ENCODE results near the gene MTMR2.
"Not testable (repeated sequence)": the region's sequence is repeated elsewhere in the genome, so short reads cannot be mapped to it uniquely, and the experiment has no call there.

Gene MTMR2

GRCh38 chr11:95886462-95886861 is 37.4 kb downstream of the MTMR2 start:
- Histone ChIP-seq H3K4me3 (ENCODE audit: insufficient read length, low read depth) (no peak overlapping the region), H3K9ac (ENCODE audit: insufficient read length, low read depth) (no peak overlapping the region), H3K27me3 (ENCODE audit: insufficient read depth, insufficient read length) (no peaks in the 10 kb centered on the region), H3K36me3 (ENCODE audit: insufficient read depth, insufficient read length, low read length) (peaks cover 16% of the 10 kb centered on the region), H3K4me1 (ENCODE audit: insufficient read depth, insufficient read length) (no peaks in the 10 kb centered on the region), H3K9me3 (ENCODE audit: insufficient read depth, low read length) (no peaks in the 10 kb centered on the region)
- no peak for DNase-seq (ENCODE audit: low read depth, low spot score)
- TF ChIP-seq ZNF274 (IDR thresholded peaks at IDR 0.05; ENCODE audit: low read depth, low read length), result no peak
- no peak for TF ChIP-seq YY1 (IDR thresholded peaks at IDR 0.05; ENCODE audit: insufficient read depth, insufficient read length)

- peaks cover 16% of the 10 kb centered on the region for H3K36me3 ChIP-seq (ENCODE audit: insufficient read depth, insufficient read length, low read length)
- DNase-seq (ENCODE audit: low read depth, low spot score), result no peak
These were observed 39.1 kb downstream of the MTMR2 start for GRCh38 chr11:95884802-95885201.

GRCh38 chr11:95884376-95884775 is 39.5 kb downstream of the MTMR2 start:
- H3K27me3 ChIP-seq (ENCODE audit: insufficient read depth, insufficient read length), result no peaks in the 10 kb centered on the region
- no peak for DNase-seq (ENCODE audit: low read depth, low spot score)
- H3K4me1 ChIP-seq (ENCODE audit: insufficient read depth, insufficient read length), result no peaks in the 10 kb centered on the region
- H3K9ac ChIP-seq (ENCODE audit: insufficient read length, low read depth), result no peak overlapping the region
- no peaks in the 10 kb centered on the region for H3K9me3 ChIP-seq (ENCODE audit: insufficient read depth, low read length)
- no peak for TF ChIP-seq SUZ12 (IDR thresholded peaks at IDR 0.05; ENCODE audit: extremely low read depth, insufficient read depth, insufficient read length)
- TF ChIP-seq ZNF274 (IDR thresholded peaks at IDR 0.05; ENCODE audit: low read depth, low read length), result no peak
- no peak for TF ChIP-seq YY1 (IDR thresholded peaks at IDR 0.05; ENCODE audit: insufficient read depth, insufficient read length)
- H3K36me3 ChIP-seq (ENCODE audit: insufficient read depth, insufficient read length, low read length), result peaks cover 16% of the 10 kb centered on the region
- H3K4me3 ChIP-seq (ENCODE audit: insufficient read length, low read depth), result no peak overlapping the region

More at GRCh38 chr11:95884802-95885201, 39.1 kb downstream of the MTMR2 start:
- Histone ChIP-seq H3K9me3 (ENCODE audit: insufficient read depth, low read length) (no peaks in the 10 kb centered on the region), H3K4me1 (ENCODE audit: insufficient read depth, insufficient read length) (no peaks in the 10 kb centered on the region), H3K9ac (ENCODE audit: insufficient read length, low read depth) (no peak overlapping the region), H3K4me3 (ENCODE audit: insufficient read length, low read depth) (no peak overlapping the region), H3K27me3 (ENCODE audit: insufficient read depth, insufficient read length) (no peaks in the 10 kb centered on the region)
- TF ChIP-seq YY1 (IDR thresholded peaks at IDR 0.05; ENCODE audit: insufficient read depth, insufficient read length), result no peak
- TF ChIP-seq ZNF274 (IDR thresholded peaks at IDR 0.05; ENCODE audit: low read depth, low read length), result no peak
- no peak for TF ChIP-seq SUZ12 (IDR thresholded peaks at IDR 0.05; ENCODE audit: extremely low read depth, insufficient read depth, insufficient read length)

GRCh38 chr11:95883381-95883780 is 40.5 kb downstream of the MTMR2 start:
- no peak for TF ChIP-seq ZNF274 (IDR thresholded peaks at IDR 0.05; ENCODE audit: low read depth, low read length)
- no peak for TF ChIP-seq SUZ12 (IDR thresholded peaks at IDR 0.05; ENCODE audit: extremely low read depth, insufficient read depth, insufficient read length)
- no peak for TF ChIP-seq YY1 (IDR thresholded peaks at IDR 0.05; ENCODE audit: insufficient read depth, insufficient read length)
- no peaks in the 10 kb centered on the region for H3K4me1 ChIP-seq (ENCODE audit: insufficient read depth, insufficient read length)
- no peak overlapping the region for H3K4me3 ChIP-seq (ENCODE audit: insufficient read length, low read depth)
- H3K36me3 ChIP-seq (ENCODE audit: insufficient read depth, insufficient read length, low read length), result peaks cover 16% of the 10 kb centered on the region
- no peaks in the 10 kb centered on the region for H3K9me3 ChIP-seq (ENCODE audit: insufficient read depth, low read length)
- no peak for DNase-seq (ENCODE audit: low read depth, low spot score)
- H3K27me3 ChIP-seq (ENCODE audit: insufficient read depth, insufficient read length), result no peaks in the 10 kb centered on the region
- H3K9ac ChIP-seq (ENCODE audit: insufficient read length, low read depth), result no peak overlapping the region

GRCh38 chr11:95877291-95877690 is 46.6 kb downstream of the MTMR2 start:
- no peak for TF ChIP-seq ZNF274 (IDR thresholded peaks at IDR 0.05; ENCODE audit: low read depth, low read length)
- TF ChIP-seq YY1 (IDR thresholded peaks at IDR 0.05; ENCODE audit: insufficient read depth, insufficient read length), result no peak
- TF ChIP-seq SUZ12 (IDR thresholded peaks at IDR 0.05; ENCODE audit: extremely low read depth, insufficient read depth, insufficient read length), result no peak
- H3K36me3 ChIP-seq (ENCODE audit: insufficient read depth, insufficient read length, low read length), result no peaks in the 10 kb centered on the region
- no peak overlapping the region for H3K4me3 ChIP-seq (ENCODE audit: insufficient read length, low read depth)
- no peak for DNase-seq (ENCODE audit: low read depth, low spot score)
- no peak overlapping the region for H3K9ac ChIP-seq (ENCODE audit: insufficient read length, low read depth)
- no peaks in the 10 kb centered on the region for H3K27me3 ChIP-seq (ENCODE audit: insufficient read depth, insufficient read length)
- no peaks in the 10 kb centered on the region for H3K4me1 ChIP-seq (ENCODE audit: insufficient read depth, insufficient read length)
- no peaks in the 10 kb centered on the region; the same call in 1 of the 2 replicates for H3K9me3 ChIP-seq (ENCODE audit: insufficient read depth, low read length)

GRCh38 chr11:95870877-95871276 is 53.0 kb downstream of the MTMR2 start:
- H3K27me3 ChIP-seq (ENCODE audit: insufficient read depth, insufficient read length); H3K9me3 ChIP-seq (ENCODE audit: insufficient read depth, low read length); H3K4me3 ChIP-seq (ENCODE audit: insufficient read length, low read depth); H3K36me3 ChIP-seq (ENCODE audit: insufficient read depth, insufficient read length, low read length); H3K9ac ChIP-seq (ENCODE audit: insufficient read length, low read depth); DNase-seq (ENCODE audit: low read depth, low spot score); H3K4me1 ChIP-seq (ENCODE audit: insufficient read depth, insufficient read length): not testable (repeated sequence)

GRCh38 chr11:95867105-95867504 is 56.8 kb downstream of the MTMR2 start:
- no peaks in the 10 kb centered on the region for H3K9me3 ChIP-seq (ENCODE audit: insufficient read depth, low read length)
- H3K4me1 ChIP-seq (ENCODE audit: insufficient read depth, insufficient read length), result no peaks in the 10 kb centered on the region
- DNase-seq (ENCODE audit: low read depth, low spot score), result no peak
- H3K27me3 ChIP-seq (ENCODE audit: insufficient read depth, insufficient read length), result no peaks in the 10 kb centered on the region
- TF ChIP-seq ZNF274 (IDR thresholded peaks at IDR 0.05; ENCODE audit: low read depth, low read length), result no peak
- TF ChIP-seq YY1 (IDR thresholded peaks at IDR 0.05; ENCODE audit: insufficient read depth, insufficient read length), result no peak
- no peak for TF ChIP-seq SUZ12 (IDR thresholded peaks at IDR 0.05; ENCODE audit: extremely low read depth, insufficient read depth, insufficient read length)
- H3K4me3 ChIP-seq (ENCODE audit: insufficient read length, low read depth), result no peak overlapping the region
- H3K36me3 ChIP-seq (ENCODE audit: insufficient read depth, insufficient read length, low read length), result peaks cover 6% of the 10 kb centered on the region
- H3K9ac ChIP-seq (ENCODE audit: insufficient read length, low read depth), result no peak overlapping the region
